Esophagus muscularis mucosa (tissue), 3 donors: ENCODE results near the gene CMYA5.

Experiments used
- CTCF ChIP-seq, 3 experiments: fragments of 200-600 bp in 2 of 3; fragments of 450-650 bp in 1 of 3; sonication (generic) in 2 of 3; IDR thresholded peaks; one replicate each; pipeline ENCODE4 v1.5.1; 2017 to 2019; ENCODE audit warnings: antibody characterized with exemption in 3 of 3, mild to moderate bottlenecking in 2 of 3, moderate library complexity in 1 of 3
- POLR2A ChIP-seq: fragments of 450-650 bp; IDR thresholded peaks from one replicate; pipeline ENCODE4 v1.6.1; 2017; ENCODE audit warnings: antibody characterized with exemption, moderate library complexity, mild to moderate bottlenecking, low read depth

GRCh38 chr5:79716839-79717238 is 27.2 kb downstream of the CMYA5 start:
- TF ChIP-seq POLR2A (no peak), CTCF (IDR thresholded peaks at IDR 0.05) (no peak)
